C4-2B (cell line): ENCODE measurements around the gene REEP3.

ENCODE experiments used
- CTCF ChIP-seq: fragments of 450-650 bp; conservative IDR thresholded peaks from 2 replicates; pipeline ENCODE4 v1.5.1; 2017; ENCODE audit warnings: mild to moderate bottlenecking
- ZFX ChIP-seq: fragments of 450-650 bp; IDR thresholded peaks from 2 replicates; pipeline ENCODE4 v1.6.1; 2017

- no peak for TF ChIP-seq CTCF
- TF ChIP-seq ZFX, result no peak
These were observed 9.2 kb downstream of the REEP3 start for GRCh38 chr10:63530409-63530808.
